ENCODE measurements around the gene SMARCD2.
A peak's percentile ranks its signal among the peaks of the same experiment; 100 is the strongest.
"Not testable (repeated sequence)": the region's sequence is repeated elsewhere in the genome, so short reads cannot be mapped to it uniquely, and the experiment has no call there.

The SMARCD2 gene

DNA sequence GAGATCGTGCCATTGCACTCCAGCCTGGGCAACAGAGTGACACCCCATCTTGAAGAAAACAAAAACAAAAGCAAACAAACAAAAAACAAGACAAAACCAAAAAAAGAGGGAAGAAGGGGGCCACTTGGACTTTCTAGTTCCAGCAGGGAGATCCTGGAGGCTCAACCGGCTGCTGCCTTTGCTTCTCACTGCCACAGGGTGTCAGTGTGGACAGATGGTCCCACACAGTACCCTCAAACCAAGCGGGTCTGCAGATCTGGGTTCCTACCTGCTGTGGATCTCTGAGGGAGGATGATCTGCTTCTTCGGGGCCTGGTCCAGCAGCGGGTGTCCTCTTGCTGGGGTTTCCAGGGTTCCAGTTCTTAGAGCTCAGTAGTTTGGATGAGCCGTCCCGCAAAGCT is 24.1 kb upstream of the SMARCD2 start:
- H3K4me1 Mint-ChIP-seq, DNase-seq, ATAC-seq, H3K4me3 Mint-ChIP-seq, H3K27ac Mint-ChIP-seq, H3K9me3 Mint-ChIP-seq, H3K27me3 Mint-ChIP-seq: not testable (repeated sequence)

DNA sequence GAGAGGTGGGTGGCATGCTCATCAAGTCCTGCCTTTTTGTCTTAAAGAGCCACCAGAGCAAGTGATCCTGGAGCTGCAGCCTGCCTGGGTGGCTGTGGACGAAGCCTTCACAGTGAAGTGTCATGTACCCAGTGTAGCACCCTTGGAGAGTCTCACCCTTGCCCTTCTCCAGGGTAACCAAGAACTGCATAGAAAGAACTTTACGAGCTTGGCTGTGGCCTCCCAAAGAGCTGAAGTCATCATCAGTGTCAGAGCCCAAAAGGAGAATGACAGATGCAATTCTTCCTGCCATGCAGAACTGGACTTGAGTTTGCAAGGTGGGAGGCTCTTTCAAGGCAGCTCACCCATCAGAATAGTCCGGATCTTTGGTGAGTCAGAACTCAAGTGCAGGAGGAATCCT is 16.8 kb upstream of the SMARCD2 start:
- ATAC-seq (no peak), DNase-seq (no peak)
- Mint-ChIP-seq H3K4me1 (no peaks in the 10 kb centered on the region), H3K9me3 (no peaks in the 10 kb centered on the region), H3K4me3 (no peak overlapping the region), H3K27me3 (peaks cover 15% of the 10 kb centered on the region), H3K27ac (no peak overlapping the region)

DNA sequence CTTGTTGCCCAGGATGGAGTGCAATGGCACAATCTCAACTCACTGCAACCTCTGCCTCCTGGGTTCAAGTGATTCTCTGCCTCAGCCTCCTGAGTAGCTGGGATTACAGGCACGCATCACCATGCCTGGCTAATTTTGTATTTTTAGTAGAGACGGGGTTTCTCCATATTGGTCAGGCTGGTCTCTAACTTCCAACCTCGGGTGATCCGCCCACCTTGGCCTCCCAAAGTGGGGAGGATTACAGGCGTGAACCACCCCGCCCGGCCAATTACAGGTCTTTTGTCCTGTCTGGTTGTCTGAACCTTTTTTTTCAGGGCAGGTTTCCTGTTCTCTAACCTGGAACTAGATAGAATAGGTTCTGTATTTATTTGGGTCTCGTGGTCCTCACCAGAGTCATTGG is 13.9 kb upstream of the SMARCD2 start:
- not testable (repeated sequence) for H3K9me3 Mint-ChIP-seq, DNase-seq
- peaks cover 15% of the 10 kb centered on the region for H3K27me3 Mint-ChIP-seq

DNA sequence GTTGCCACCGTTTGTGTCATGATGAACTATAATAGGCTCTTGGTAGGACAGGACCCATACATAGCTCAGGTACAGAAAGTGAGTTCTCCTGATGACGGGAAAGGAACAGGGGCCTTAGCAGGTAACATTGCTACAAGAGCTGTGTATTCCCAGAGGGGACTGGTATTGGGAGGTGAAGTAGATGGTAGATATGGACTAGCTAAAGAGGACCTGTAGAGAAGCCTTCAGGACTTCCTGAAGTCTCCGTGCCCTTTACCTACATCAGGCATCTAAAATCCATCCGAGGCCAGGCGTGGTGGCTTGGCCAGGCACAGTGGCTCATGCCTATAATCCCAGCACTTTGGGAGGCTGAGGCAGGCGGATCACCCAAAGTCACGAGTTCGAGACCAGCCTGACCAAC is 12.7 kb upstream of the SMARCD2 start:
- no peaks in the 10 kb centered on the region for H3K9me3 Mint-ChIP-seq
- no peak for ATAC-seq
- no peak for DNase-seq
- no peaks in the 10 kb centered on the region for H3K4me1 Mint-ChIP-seq
- peaks cover 12% of the 10 kb centered on the region for H3K27me3 Mint-ChIP-seq
- H3K27ac Mint-ChIP-seq: no peak overlapping the region
- no peak overlapping the region for H3K4me3 Mint-ChIP-seq

More for the DNA sequence above, 13.9 kb upstream of the SMARCD2 start:
- H3K4me3 Mint-ChIP-seq, H3K4me1 Mint-ChIP-seq, H3K27ac Mint-ChIP-seq, ATAC-seq: not testable (repeated sequence)

DNA sequence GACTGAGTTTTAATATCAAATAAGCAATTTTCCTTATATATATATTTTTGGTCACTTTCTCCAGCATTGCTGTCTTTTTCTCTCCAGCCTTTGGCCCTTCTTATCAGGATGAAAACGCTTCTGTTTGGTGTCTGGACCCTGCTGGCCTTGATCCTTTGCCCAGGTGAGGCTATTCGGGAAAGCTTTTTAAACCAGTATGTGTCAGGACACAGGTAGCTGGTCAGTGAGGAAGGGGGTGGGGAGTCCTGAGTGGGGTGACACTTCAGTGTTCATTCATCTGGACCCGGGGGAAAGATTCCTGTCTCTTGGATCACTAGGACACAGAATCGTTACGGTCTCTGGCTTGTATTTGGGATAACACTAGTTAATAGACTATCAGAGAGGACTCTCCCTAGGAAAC is 12.2 kb upstream of the SMARCD2 start:
- H3K9me3 Mint-ChIP-seq: no peaks in the 10 kb centered on the region

DNA sequence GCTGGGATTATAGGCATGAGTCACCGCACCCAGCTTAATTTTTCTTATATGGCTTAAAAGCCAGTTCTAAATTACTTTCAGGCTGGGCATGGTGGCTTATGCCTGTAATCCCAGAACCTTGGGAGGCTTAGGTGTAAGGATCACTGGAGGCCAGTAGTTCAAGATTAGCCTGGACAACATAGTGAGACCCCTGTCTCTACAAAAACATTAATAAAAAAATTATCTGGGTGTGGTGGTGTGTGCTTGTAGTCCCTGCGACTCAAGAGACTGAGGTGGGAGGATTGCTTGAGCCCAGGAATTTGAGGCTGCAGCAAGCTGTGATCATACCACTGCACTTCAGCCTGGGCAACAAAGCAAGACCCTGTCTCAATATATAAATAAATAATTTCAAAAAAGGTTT is 10.8 kb upstream of the SMARCD2 start:
- Mint-ChIP-seq H3K9me3 (peaks cover 2 to 6% of the 10 kb centered on the region in 2 donors), H3K27me3 (no peaks in the 10 kb centered on the region), H3K4me3 (no peak overlapping the region), H3K27ac (no peak overlapping the region), H3K4me1 (peaks cover 10% of the 10 kb centered on the region)
- ATAC-seq: no peak
- DNase-seq: no peak

More for the DNA sequence above, 12.2 kb upstream of the SMARCD2 start:
- DNase-seq (no peak), ATAC-seq (no peak)
- Mint-ChIP-seq H3K4me1 (no peaks in the 10 kb centered on the region), H3K27me3 (peaks cover 8% of the 10 kb centered on the region), H3K4me3 (no peak overlapping the region), H3K27ac (no peak overlapping the region)

DNA sequence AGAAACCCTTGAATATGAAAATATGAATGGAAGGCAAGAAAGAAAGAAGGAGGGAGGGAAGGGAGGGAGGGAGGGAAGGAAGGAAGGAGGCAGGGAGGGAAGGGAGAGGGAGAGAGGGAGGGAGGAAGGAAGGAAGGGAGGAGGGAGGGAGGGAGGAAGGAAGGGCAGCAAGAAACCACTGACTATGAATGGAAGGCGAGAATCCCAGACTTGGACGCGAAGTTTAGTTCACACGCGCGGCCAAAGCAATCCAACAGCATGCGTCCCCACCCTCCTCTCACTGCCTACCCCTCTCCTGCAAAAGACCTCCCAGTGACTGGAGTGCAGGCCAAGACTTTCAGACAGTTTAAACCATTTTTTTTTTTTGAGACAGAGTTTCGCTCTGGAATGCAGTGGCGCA is 7.9 kb upstream of the SMARCD2 start:
- Mint-ChIP-seq H3K27me3 (no peaks in the 10 kb centered on the region), H3K4me1 (peaks cover 16% of the 10 kb centered on the region), H3K9me3 (peaks cover 9 to 11% of the 10 kb centered on the region in 2 donors), H3K27ac (no peak overlapping the region), H3K4me3 (no peak overlapping the region)
- no peak for DNase-seq
- no peak for ATAC-seq

DNA sequence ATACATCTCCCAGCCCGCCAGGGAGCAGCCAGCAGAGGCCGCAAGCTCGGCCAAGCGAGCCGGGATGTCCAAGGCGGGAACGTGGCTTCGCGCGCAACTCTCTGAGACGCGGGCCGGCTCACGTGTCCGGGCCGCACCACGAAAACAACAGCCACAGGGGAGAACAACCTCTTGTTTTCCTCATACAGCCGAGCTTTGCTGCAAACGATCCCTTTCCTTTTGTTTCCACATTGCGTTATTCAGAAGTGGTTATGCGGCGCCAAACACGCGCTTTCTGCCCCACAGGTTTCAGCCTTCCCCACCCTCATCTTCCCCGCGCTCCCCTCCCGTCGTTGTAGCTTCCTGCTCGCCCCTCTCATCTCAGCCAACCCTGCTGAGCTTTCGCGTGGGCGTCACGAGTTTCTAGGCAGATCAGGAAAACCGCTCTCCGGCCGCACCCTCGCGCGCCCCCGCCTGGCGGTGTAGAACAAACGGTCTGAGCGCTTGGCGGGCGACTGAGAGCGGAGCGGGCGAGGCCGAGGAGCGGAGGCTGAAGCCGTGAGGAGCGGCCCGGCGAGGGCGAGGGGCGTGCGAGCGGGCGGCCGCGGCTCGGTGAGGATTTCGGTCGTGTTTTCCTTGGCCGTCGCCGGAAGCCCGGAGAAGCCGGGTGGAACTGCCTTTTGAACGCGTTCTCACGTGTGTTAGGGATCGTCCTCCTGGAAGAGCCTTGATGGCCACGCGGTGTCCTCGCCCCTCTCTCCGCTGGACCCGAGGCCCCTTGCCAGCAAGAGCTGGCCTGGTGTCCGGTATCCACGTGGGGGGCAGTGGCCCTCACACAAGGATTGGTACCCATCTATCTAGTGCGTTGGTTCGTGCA is 6.6 kb upstream of the SMARCD2 start:
- Mint-ChIP-seq H3K27me3 (no peaks in the 10 kb centered on the region), H3K27ac (peak overlapping the region; percentile 99), H3K4me3 (peak overlapping the region; percentile 73 to 80), H3K4me1 (peaks cover 20% of the 10 kb centered on the region), H3K9me3 (peaks cover 9 to 11% of the 10 kb centered on the region in 2 donors)
- DNase-seq: peak; percentile 97
- peak; percentile 95 for ATAC-seq

DNA sequence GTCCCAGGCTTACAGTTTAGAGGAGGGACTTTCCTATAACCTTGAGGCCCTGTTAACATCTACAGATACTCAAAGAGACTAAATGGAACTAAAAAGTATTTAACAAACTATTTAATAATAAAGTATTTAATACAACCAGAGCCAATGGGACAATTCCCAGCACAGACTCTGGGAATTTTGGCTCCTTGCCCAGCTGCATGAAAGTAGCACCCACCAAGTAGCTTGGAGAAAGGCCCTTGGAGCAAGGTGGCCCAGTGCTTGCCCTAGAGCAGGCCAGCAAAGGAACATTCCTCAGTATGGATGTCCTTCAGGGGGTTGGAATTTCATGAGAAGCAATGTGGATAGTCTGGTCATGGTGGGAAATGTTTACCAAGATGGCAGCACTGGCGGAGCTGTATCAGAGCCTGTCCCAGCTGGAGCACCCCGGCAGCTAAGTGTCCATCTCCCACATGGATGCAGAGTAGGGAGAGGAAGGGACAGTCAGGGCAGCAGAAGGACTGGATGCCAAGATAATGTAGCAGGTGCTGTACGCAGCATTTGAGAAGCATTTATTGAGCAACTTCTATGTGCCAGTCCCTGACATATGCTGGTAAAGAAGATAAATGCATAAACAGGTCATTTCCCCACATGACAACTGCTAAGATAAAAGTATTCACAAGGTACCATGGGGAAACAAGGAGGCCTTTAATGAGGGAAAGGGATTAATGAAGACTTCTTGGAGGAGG is 5.2 kb upstream of the SMARCD2 start:
- peaks cover 25% of the 10 kb centered on the region for H3K4me1 Mint-ChIP-seq
- no peaks in the 10 kb centered on the region for H3K27me3 Mint-ChIP-seq
- H3K4me3 Mint-ChIP-seq: peak overlapping the region; percentile 47 to 51
- ATAC-seq (no peak), DNase-seq (no peak)
- peaks cover 9 to 11% of the 10 kb centered on the region in 2 donors for H3K9me3 Mint-ChIP-seq
- H3K27ac Mint-ChIP-seq: peak overlapping the region in 1 of 2 donors; percentile 34

DNA sequence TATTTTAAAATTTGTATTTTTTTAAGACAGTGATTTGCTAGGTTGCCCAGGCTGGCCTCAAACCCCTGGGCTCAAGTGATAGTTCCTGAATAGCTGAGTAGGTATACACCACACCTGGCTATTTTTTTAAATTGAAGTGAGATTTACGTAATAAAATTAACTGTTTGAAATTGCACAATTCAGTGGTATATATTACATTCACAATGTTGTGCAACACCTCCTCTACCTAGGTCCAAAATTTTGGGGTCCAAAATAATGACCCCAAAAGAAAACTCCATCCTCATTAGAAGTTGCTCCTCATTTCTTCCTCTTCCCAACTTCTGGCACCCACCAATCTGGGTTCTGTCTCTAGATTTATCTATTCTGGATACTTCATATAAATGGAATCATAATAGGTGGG is 3.0 kb upstream of the SMARCD2 start:
- no peaks in the 10 kb centered on the region for H3K27me3 Mint-ChIP-seq
- no peak overlapping the region for H3K4me3 Mint-ChIP-seq
- H3K4me1 Mint-ChIP-seq: peaks cover 36% of the 10 kb centered on the region
- no peak for DNase-seq
- no peak overlapping the region for H3K27ac Mint-ChIP-seq
- no peak for ATAC-seq
- H3K9me3 Mint-ChIP-seq: peaks cover 9 to 11% of the 10 kb centered on the region in 2 donors

DNA sequence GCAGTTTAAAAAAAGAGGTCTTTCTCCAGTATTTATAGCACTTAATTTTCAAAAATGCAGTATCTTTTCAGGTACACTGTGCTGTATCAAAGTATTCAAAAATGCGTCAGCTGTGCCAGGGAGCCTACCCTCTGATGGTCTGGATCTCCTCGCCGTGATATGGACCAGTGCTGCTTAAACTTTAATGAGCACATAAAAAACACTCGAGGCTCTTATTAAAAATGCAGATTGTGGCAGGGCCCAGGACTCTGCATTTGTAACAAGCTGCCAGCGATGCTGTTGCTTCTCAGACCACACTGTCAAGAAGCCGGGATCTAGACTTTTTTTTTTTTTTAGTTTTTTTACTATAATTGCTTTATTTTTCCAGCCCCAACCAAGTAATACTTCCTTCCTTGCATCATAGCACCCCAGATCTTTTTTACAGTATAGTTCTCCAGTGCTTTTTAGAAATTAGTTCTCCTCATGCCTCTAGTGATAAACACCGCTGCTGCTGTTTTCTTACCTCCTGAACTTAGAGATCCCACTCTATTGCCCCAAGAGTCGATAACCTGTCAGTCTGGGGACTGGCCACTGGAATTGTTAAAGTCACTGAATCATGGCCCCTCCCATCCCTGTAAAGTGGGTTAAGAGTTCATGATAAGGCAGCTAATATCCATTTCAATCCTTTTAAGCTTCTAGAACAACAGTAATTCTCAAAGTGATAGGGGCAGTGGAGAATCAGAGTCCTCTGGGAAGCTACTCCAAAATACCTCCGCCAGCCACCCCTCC is 1.6 kb upstream of the SMARCD2 start:
- H3K27me3 Mint-ChIP-seq: no peaks in the 10 kb centered on the region
- H3K4me1 Mint-ChIP-seq: peaks cover 46% of the 10 kb centered on the region
- H3K4me3 Mint-ChIP-seq: peak overlapping the region; percentile 91 to 99
- no peak for DNase-seq
- peaks cover 9 to 10% of the 10 kb centered on the region in 2 donors for H3K9me3 Mint-ChIP-seq
- peak overlapping the region; percentile 95 to 97 for H3K27ac Mint-ChIP-seq
- ATAC-seq: no peak

DNA sequence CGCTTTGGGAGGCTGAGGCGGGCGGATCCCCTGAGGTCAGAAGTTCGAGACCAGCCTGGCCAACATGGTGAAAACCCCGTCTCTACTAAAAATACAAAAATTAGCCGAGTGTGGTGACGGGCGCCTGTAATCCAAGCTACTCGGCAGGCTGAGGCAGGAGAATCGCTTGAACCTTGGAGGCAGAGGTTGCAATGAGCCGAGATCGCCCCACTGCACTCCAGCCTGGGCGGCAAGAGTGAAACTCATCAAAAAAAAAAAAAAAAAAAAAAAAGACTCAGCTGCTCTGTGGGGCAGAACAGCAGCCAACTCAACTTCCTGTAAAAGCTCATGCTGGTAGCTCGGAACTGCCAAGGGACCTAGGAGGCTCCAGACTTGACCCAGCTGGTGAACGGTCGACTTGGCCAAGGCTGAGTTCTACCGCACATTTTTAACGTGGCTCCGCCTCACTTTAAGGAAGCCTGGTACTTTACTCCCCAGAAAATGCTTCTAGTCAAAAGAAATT is 953 bp upstream of the SMARCD2 start:
- H3K27me3 Mint-ChIP-seq, DNase-seq, H3K9me3 Mint-ChIP-seq: not testable (repeated sequence)
- Mint-ChIP-seq H3K27ac (peak overlapping the region; percentile 95 to 97), H3K4me3 (peak overlapping the region; percentile 91 to 99), H3K4me1 (peaks cover 46% of the 10 kb centered on the region)
- peak; percentile 13 for ATAC-seq

DNA sequence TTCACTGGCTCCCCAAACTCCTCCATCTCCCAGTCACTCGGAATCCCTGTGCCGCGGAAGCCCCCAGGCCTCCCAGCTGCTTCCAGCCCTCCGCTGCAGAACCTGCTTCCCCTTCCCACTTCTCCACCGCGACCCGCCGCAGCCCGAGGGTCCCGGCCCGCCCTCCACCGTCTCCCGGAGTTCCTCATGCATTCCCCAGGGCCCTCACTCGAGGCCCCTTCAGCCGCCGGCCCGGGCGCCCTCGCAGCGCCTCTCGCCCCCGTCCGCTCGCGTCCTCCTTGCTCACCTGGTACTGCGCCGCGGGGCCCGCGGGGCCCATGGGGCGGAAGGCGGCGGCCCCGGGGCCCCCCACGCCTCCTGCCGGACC is 329 bp downstream of the SMARCD2 start:
- ATAC-seq (peak; percentile 61), DNase-seq (no peak)
- Mint-ChIP-seq H3K4me1 (peaks cover 51% of the 10 kb centered on the region), H3K4me3 (peak overlapping the region; percentile 96 to 99), H3K9me3 (no peaks in the 10 kb centered on the region), H3K27me3 (no peaks in the 10 kb centered on the region), H3K27ac (peak overlapping the region; percentile 97)

DNA sequence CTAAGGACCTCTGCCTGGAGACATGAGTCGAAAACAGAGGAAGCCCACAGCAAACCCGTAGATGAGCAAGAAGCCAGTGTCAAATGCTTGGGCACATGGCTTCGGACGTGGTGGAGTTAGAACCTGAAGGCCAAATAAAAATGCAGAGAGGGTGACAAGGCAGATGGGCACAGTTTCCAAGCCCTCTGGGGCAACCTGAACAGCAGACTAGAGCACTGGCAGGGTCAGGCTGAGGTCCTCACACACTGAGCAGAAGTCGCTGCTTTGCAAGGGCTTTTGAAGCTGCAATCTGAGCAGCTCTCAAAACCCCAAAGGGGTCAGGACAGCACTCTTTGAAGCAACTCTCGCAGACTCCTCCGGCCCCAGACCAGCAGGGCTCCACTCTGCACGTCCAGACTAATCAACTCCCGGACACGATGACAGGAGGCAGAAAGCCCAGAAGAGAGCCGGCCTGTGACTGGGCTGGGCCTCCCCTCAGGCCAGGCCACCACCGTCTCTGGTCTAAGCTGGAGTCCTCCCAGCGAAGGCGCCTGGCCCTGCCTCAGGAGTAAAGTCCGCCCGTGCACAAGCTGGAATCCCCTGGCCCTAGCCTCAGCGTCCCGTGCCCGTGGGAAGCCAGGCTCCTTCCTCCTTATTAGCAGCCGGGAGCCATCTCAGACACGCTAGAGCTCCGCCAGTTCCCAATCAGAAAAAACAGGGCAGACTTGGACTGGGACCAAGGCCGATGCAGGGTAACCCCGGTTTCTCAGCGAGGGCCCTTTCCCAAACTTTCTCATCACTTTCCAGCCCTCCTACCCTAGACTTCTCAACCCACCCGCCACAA is 924 bp downstream of the SMARCD2 start:
- H3K9me3 Mint-ChIP-seq: no peaks in the 10 kb centered on the region
- no peaks in the 10 kb centered on the region for H3K27me3 Mint-ChIP-seq
- peak overlapping the region; percentile 97 for H3K27ac Mint-ChIP-seq
- DNase-seq (peak; percentile 19 to 41), ATAC-seq (no peak)
- H3K4me1 Mint-ChIP-seq: peaks cover 57% of the 10 kb centered on the region
- H3K4me3 Mint-ChIP-seq: peak overlapping the region; percentile 96 to 99

All from stimulated activated naive CD8-positive, alpha-beta T cell treated with anti-CD3 and anti-CD28 coated beads, Interleukin-15, amount 100 ng/mL, for 72 hours (primary cell).